B cell (primary cell): ENCODE results near the gene TRIM15.

Experiments
- CTCF ChIP-seq: fragments of 200-600 bp; IDR thresholded peaks from one replicate; pipeline ENCODE4 v1.8.0; 2022; ENCODE audit warnings: antibody characterized with exemption, mild to moderate bottlenecking
- EZH2 ChIP-seq: IDR thresholded peaks from 2 replicates; pipeline ENCODE4 v1.6.1; 2012; ENCODE audit warnings: borderline replicate concordance, low read depth, mild to moderate bottlenecking, moderate library complexity, low read length; ENCODE audit not compliant: insufficient read depth, poor library complexity, severe bottlenecking

- TF ChIP-seq CTCF (no peak), EZH2 (no peak)
These were observed 35.9 kb upstream of the TRIM15 start for GRCh38 chr6:30127238-30128093.
